HG02870 (cell line): ENCODE results near the gene LTBP3.

Experiments used
- ATAC-seq: cut with Tn5 transposase; IDR thresholded peaks from one replicate; pipeline ENCODE4 v1.9.1; 2021; ENCODE audit warnings: mild to moderate bottlenecking, moderate library complexity; ENCODE audit not compliant: unreplicated experiment

LTBP3 gene

DNA sequence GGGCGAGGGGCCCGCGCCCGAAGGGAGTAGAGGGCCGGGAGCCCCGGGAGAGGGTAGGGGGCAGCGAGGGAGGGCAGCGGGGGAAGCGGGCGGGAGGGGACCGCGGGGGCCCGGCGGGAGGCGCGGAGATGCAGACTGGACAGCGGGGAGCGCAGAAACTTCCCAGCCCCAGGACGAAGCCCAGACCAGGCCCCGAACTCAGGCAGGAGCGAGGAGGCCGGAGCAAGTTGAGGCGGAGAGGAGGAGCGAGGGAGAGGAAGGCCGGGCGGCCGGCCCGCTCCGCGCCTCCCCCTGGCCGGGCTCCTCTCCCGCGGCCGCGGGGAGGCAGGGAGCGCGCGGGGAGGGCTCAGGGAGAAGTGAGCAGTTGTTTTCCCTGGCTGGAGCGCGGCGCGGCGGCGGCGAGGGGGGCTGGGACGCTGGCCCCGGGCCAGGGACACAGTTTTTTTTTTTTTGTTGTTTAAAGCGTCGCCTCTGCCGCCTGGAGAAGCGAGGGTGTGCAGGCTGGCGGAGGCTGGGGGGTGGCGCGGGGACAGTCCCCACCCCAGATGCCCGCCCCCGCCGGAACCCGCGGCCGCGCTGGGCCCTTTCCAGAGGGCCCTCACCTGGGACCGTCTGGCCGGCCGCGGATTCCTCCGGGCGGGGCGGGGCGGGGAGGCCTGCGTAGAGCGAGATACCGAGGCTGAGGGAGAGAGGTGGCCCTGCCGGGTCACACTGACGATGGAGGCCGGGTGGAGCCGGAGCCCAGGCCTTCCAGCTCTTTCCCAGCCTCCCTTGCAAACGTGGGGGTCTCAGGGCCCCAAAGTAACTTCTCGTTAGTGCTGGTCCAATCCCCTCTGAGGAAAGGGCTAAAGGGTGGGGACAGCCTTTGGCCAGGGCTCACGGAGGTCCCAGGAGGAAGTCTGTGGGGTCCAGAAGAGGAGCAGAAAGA is at the start of gene LTBP3:
Gene LTBP3, minus strand, starts transcription at position 358 of the 928 bp plus-strand sequence. CDS start 400 bp downstream, outside the sequence.
- no peak for ATAC-seq

GRCh38 chr11:65606876-65607613 is 48.9 kb upstream of the LTBP3 start:
- no peak for ATAC-seq

DNA sequence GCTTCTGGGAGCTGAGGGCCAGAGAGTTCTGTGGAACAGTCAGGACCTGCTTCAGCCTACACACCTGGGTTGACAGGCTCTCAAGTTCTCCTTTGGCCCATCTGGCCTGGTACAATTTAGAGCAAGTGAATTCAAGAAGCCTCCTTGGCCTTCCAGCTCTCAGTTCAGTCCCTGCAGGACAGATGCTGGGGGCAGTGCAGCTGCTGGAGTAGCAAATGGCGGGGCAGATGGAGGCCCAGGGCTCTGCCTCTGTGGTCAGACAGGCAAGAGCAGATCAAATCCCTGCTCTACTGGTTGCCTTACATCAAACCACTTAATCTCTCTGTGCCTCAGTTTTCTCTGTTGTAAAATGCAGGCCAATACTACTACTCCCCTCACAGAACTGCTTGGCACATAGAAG is 46.1 kb upstream of the LTBP3 start:
- no peak for ATAC-seq

DNA sequence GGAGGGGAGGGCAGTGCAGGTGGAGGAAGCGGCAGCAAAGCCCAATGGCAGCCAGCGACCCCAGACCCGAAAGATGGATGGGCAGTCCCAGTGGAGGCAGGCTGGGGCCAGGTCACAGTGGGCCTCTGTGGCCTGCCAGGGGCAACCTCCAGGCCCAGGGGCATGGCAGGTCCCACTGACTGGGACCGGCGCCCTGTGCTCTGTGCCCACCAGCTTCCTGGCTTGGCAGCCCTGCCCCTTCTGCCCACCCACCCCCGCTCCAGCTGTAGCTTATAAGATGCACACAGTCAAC is 41.7 kb upstream of the LTBP3 start:
- no peak for ATAC-seq

- no peak for ATAC-seq
Observed at GRCh38 chr11:65599216-65599954, 41.2 kb upstream of the LTBP3 start.

DNA sequence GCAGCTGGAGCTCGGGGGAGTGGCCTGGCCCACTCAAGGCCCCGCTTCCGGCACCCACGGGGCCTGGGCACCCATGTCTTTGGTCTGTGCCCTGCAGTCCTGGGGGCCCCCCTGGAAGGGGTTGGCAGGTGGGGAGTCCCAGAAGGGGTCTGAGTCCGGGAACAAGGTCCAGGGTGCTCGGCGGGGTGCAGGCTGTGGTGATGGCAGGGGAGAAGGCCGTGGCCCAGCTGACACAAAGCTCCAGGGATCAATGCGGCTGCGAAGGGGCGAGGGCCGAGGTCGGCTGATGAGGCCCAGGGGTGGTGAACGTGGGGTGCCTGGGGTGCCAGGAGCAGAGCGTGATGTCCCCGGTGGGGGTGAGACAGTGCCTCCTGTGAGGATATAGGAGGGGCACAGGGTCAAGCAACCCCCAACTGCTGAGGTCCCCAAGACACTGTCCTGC is 40.1 kb upstream of the LTBP3 start:
- no peak for ATAC-seq

DNA sequence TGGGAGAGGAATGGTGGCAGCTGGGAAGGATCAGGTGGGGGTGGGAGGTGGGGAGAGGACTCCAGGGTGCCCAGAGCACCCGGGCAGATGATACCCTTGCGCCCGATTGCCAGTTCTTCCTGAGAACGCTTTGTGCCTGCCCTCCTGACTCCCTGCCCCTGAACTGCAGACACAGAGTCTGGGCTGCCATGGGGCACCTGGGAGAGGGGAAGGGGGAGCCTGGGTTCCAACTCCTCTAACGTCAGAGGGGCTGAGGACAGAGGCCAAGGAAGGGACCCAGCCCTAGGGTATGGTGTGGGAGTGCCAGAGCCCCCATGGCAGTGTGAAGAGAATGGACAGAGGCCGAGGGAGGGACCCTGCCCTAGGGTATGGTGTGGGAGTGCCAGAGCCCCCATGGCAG is 38.4 kb upstream of the LTBP3 start:
- ATAC-seq, result no peak

- ATAC-seq, result no peak
Observed at GRCh38 chr11:65595543-65596281, 37.6 kb upstream of the LTBP3 start, which contains the start of gene KCNK7. KCNK7 (minus strand) TSS chr11:65595800; CDS start chr11:65595772, 28 bp downstream.

DNA sequence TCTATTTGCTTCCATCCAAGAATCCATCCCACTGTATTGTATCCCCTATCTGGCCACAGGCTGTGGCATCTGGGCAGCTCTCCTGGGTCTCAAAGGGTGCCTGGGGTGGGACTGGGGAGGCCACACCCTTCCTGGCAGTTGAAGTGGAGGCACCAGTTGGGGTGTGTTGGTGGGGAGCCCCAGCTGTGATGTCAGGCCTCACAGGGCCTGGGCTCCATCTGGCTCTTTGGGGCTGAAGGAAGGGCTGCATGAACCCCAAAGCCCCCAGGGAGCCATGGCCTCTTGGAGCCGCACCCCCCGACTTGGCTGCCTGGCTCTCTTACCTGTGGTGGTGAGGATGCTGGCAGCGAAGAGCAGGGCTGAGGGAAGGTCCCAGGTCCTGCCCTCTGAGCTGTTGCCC is 37.0 kb upstream of the LTBP3 start:
- ATAC-seq, result no peak

- ATAC-seq, result no peak
Observed at GRCh38 chr11:65593518-65594414, 35.6 kb upstream of the LTBP3 start.

DNA sequence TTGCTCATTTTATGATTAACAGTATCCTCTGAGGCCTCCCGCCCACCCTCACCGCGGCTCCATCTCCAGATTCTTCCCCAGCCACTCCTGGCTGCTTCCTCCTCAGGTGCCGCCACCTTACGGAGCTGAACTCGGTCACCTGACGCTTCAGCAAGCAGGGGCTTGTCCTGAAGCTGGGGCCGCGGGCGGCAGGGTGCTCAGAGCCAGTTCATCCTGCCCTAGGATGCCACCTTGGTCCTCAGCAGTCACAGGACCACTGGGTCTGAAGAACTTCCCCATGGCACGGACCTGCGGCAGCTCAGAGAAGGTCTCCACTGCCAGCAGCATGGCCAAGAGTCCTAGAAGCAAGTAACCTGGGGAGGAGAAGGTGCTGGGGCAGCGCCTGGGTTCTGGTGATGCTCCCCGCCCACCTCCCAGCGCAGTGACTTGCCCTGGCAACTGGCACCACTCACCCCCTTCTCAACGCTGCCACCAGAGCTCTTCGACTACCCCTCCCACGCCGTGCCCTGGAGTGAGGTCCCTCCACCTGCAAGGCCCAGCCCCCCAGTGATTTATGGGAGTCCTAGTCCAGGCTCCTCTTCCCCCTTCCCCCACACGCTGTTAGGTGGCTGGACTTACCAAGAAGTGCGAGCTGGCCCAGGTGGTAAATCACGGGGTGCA is 34.8 kb upstream of the LTBP3 start:
- no peak for ATAC-seq

DNA sequence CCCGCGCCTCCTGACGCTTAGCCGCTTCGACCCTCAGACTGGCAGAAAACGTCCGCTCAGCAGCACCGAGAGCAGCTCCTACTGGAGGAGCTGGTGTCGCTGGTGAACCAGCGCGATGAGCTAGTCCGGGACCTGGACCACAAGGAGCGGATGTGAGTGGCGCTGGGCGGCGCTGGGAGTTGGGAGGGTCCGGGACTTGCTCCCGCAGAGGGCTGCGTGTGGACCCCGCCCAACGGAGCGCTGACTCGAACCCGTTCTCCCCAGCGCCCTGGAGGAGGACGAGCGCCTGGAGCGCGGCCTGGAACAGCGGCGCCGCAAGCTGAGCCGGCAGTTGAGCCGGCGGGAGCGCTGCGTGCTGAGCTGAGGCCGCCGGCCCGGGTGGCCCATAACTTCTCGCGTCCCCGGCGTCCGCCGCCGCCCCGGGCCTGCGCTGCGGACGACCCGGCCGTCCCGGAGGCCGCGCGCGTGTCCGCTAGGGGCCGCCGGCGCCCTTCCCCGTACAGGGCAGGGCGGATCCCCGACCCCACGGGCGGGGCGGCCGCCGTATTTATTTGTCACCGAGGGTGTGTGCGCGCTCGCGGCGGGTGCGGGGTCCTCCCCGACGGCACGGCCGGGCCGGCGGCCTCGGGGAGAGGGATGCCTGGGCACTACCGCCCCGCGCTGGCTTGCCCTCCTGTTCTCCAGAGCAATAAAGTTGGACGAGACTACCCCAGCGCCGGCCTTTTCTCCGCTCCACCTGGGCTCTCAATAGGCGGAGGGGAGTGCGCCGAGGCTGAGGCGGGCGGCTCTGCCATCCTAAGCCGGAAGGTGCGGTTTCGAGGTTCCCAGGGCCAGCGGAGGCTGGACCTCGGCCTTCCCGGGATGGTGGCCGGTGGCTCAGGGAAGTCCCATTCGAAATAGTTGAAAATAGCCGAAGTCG is 34.0 kb upstream of the LTBP3 start:
- no peak for ATAC-seq

DNA sequence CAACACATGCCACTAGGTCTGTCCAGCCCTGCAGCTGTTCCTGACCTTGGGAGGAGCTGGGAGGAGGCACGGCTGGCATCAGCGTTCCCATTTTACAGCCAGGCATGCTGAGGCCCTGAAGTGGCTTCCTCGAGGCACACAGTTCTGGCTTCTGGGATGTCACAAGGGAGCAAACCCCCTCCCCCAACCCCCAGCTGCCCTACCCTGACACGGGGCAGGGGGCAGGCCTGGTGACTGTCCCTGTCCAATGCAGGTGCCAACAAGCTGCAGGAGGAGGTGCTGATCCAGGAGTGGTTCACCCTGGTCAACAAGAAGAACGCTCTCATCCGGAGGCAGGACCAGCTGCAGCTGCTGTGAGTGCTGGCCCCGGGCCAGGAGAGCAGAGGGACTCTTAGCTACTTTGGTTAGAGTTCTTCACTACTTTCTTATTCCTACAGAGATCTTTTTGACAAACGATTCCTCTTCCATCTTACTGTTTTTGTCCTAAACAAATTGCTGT is 32.1 kb upstream of the LTBP3 start:
- ATAC-seq, result no peak

- no peak for ATAC-seq
Observed at GRCh38 chr11:65589444-65590239, 31.5 kb upstream of the LTBP3 start.

GRCh38 chr11:65588199-65589054 is 30.3 kb upstream of the LTBP3 start:
- peak; percentile 62 for ATAC-seq

DNA sequence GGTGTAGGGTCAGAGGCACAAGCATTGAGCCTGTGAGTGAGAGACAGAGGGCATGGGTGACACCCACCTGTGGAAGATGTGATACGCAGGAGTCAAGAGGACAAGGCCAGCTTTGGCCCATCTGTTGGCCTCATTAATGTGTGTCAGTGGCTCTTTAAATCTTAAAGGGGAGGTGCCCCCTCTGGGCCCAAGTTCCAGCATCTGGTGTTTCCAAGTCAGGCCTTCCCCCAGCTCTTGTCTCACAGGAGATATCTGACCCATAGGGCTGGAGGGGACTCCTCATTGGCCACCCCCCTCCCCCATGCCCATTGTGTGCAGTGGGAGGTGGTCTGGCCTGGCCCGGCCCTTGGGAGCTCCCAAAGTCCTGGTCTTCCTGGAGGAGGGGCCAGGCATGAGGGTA is 28.5 kb upstream of the LTBP3 start:
- ATAC-seq, result no peak
